SK-N-SH (cell line): Measurements from ENCODE around the gene OSBPL6. TPM values are rescaled to one million over a fixed set of nuclear protein-coding genes. Genes with fewer than 3 reads are reported as not detected.
A peak's percentile ranks its signal among the peaks of the same experiment; 100 is the strongest.

ENCODE experiments used
- CTCF ChIA-PET: fragments of 300-600, 350-600 bp; formaldehyde crosslinking; extraction: SDS; loops from one replicate; lab custom pipeline; 2021; lab: Yijun Ruan, JAX
- POLR2A ChIA-PET: fragments of 350-600 bp; sonication (Branson Sonifier 250); formaldehyde crosslinking; extraction: SDS; loops from one replicate; lab custom pipeline; 2020; ENCODE audit warnings: antibody characterized with exemption, inconsistent platforms; lab: Yijun Ruan, JAX
- DNase-seq: peaks from one replicate; pipeline ENCODE4 v3.0.0; 2012
- H2AFZ ChIP-seq: fragments of 200-600 bp; sonication (generic); 2 replicates; pipeline ENCODE4 v1.8.1; 2016; ENCODE audit warnings: antibody characterized with exemption, mild to moderate bottlenecking, low read depth
- H3F3A ChIP-seq: fragments of 200-600 bp; sonication (generic); replicated peaks from 2 replicates; pipeline ENCODE3; 2016; ENCODE audit warnings: antibody characterized with exemption, mild to moderate bottlenecking; ENCODE audit not compliant: insufficient read depth
- H3K27ac ChIP-seq, 2 experiments: fragments of 200-500 bp in 1 of 2; fragments of 200-600 bp in 1 of 2; sonication (Bioruptor generic) in 1 of 2; sonication (generic), shearing (Covaris generic) in 1 of 2; 2 replicates each; pipeline versions ENCODE4 v1.5.1 to v1.6.1; 2014 to 2016; ENCODE audit warnings: low read depth in 2 of 2, inconsistent platforms in 1 of 2, low read length in 1 of 2, mild to moderate bottlenecking in 1 of 2, mixed read lengths in 1 of 2
- H3K27me3 ChIP-seq: fragments of 200-600 bp; sonication (generic), shearing (Covaris generic); 2 replicates; pipeline ENCODE4 v1.6.1; 2016; ENCODE audit warnings: mixed run types; ENCODE audit not compliant: insufficient read depth
- H3K36me3 ChIP-seq, 2 experiments: fragments of 200-500 bp in 1 of 2; fragments of 200-600 bp in 1 of 2; sonication (Bioruptor generic) in 1 of 2; sonication (generic) in 1 of 2; replicated peaks in 1 of 2; 2 replicates each; pipeline versions ENCODE3 to v1.5.1; 2014 to 2016; ENCODE audit warnings: low read length in 1 of 2, mild to moderate bottlenecking in 1 of 2; ENCODE audit not compliant: insufficient read depth in 2 of 2, control insufficient read depth in 1 of 2
- H3K4me1 ChIP-seq, 2 experiments: fragments of 200-500 bp in 1 of 2; fragments of 200-600 bp in 1 of 2; sonication (Bioruptor generic) in 1 of 2; sonication (generic), shearing (Covaris generic) in 1 of 2; 2 replicates each; pipeline versions ENCODE4 v1.5.1 to v1.6.1; 2014 to 2016; ENCODE audit warnings: low read depth in 1 of 2, low read length in 1 of 2, mixed run types in 1 of 2; ENCODE audit not compliant: insufficient read depth in 2 of 2, control insufficient read depth in 1 of 2
- H3K4me2 ChIP-seq: fragments of 200-600 bp; sonication (generic), shearing (Covaris generic); 2 replicates; pipeline ENCODE4 v1.6.1; 2017; ENCODE audit warnings: mixed run types
- H3K4me3 ChIP-seq, 2 experiments: fragments of 200-500 bp in 1 of 2; fragments of 200-600 bp in 1 of 2; sonication (Bioruptor generic) in 1 of 2; sonication (generic), shearing (Covaris generic) in 1 of 2; 2 replicates each; pipeline versions ENCODE4 v1.5.1 to v1.8.1; 2014 to 2016; ENCODE audit warnings: low read depth in 2 of 2, inconsistent platforms in 1 of 2, low read length in 1 of 2, mild to moderate bottlenecking in 1 of 2, mixed read lengths in 1 of 2, moderate library complexity in 1 of 2
- H3K79me2 ChIP-seq: fragments of 200-600 bp; sonication (generic); 2 replicates; pipeline ENCODE4 v1.8.1; 2017; ENCODE audit warnings: mild to moderate bottlenecking; ENCODE audit not compliant: insufficient read depth
- H3K9ac ChIP-seq: fragments of 200-600 bp; sonication (generic); 2 replicates; pipeline ENCODE4 v1.6.1; 2017; ENCODE audit warnings: mixed run types
- H3K9me2 ChIP-seq: fragments of 200-600 bp; sonication (generic); 2 replicates; pipeline ENCODE4 v1.6.1; 2017; ENCODE audit warnings: mixed run types
- H3K9me3 ChIP-seq: fragments of 200-600 bp; sonication (generic); 2 replicates; pipeline ENCODE4 v1.6.1; 2017; ENCODE audit warnings: mixed run types, mild to moderate bottlenecking, moderate library complexity
- H4K20me1 ChIP-seq: fragments of 200-600 bp; sonication (generic); 2 replicates; pipeline ENCODE4 v1.6.1; 2017; ENCODE audit warnings: mild to moderate bottlenecking, mixed run types; ENCODE audit not compliant: insufficient read depth
- CTCF ChIP-seq: fragments of 200-600 bp; sonication (generic); IDR thresholded peaks from 2 replicates; pipeline ENCODE4 v1.6.1; 2017; ENCODE audit warnings: antibody characterized with exemption, mild to moderate bottlenecking, moderate library complexity
- EP300 ChIP-seq, 2 experiments: IDR thresholded peaks; 2 replicates each; pipeline versions ENCODE4 v1.4.0 to v1.6.1; 2012; ENCODE audit warnings: borderline replicate concordance in 1 of 2, low read depth in 1 of 2, low read length in 1 of 2
- FOXJ3 ChIP-seq: sonication (generic); formaldehyde crosslinking; IDR thresholded peaks from 2 replicates; pipeline ENCODE4 v1.5.1; 2020; ENCODE audit warnings: mild to moderate bottlenecking, missing genetic modification reagents
- GABPA ChIP-seq: IDR thresholded peaks from 2 replicates; pipeline ENCODE4 v1.4.0; 2012; ENCODE audit warnings: low read depth, mild to moderate bottlenecking
- IRF3 ChIP-seq: fragments of 150-350 bp; IDR thresholded peaks from 2 replicates; pipeline ENCODE4 v1.6.1; 2016; ENCODE audit warnings: mild to moderate bottlenecking, low read depth, low read length
- JUND ChIP-seq: IDR thresholded peaks from 2 replicates; pipeline ENCODE4 v1.4.0; 2012
- MAX ChIP-seq: IDR thresholded peaks from 2 replicates; pipeline ENCODE4 v1.4.0; 2012; ENCODE audit warnings: low read depth
- MXI1 ChIP-seq: IDR thresholded peaks from 2 replicates; pipeline ENCODE4 v1.6.1; 2012; ENCODE audit warnings: mild to moderate bottlenecking, low read depth, low read length, improper control_type of control experiment
- NFIC ChIP-seq: IDR thresholded peaks from 2 replicates; pipeline ENCODE4 v1.4.0; 2012; ENCODE audit warnings: borderline replicate concordance
- RAD21 ChIP-seq: IDR thresholded peaks from 2 replicates; pipeline ENCODE4 v1.6.1; 2012; ENCODE audit warnings: mild to moderate bottlenecking, low read length
- RCOR1 ChIP-seq: fragments of 150-350 bp; IDR thresholded peaks from 2 replicates; pipeline ENCODE4 v1.6.1; 2017; ENCODE audit warnings: antibody characterized with exemption, low read length
- REST ChIP-seq: IDR thresholded peaks from 2 replicates; pipeline ENCODE4 v1.6.1; 2012; ENCODE audit warnings: mild to moderate bottlenecking, low read depth, low read length, moderate library complexity
- RFX5 ChIP-seq: IDR thresholded peaks from 2 replicates; pipeline ENCODE4 v1.6.1; 2012; ENCODE audit warnings: mild to moderate bottlenecking, improper control_type of control experiment, low read length
- RXRA ChIP-seq: IDR thresholded peaks from 2 replicates; pipeline ENCODE4 v1.4.0; 2012; ENCODE audit warnings: low read depth, mild to moderate bottlenecking, borderline replicate concordance
- SMC3 ChIP-seq: IDR thresholded peaks from 2 replicates; pipeline ENCODE4 v1.6.1; 2012; ENCODE audit warnings: low read depth, low read length, improper control_type of control experiment
- TAF1 ChIP-seq: IDR thresholded peaks from 2 replicates; pipeline ENCODE4 v1.6.1; 2012; ENCODE audit warnings: low read depth, mild to moderate bottlenecking, low read length, moderate library complexity, borderline replicate concordance
- TCF12 ChIP-seq: IDR thresholded peaks from 2 replicates; pipeline ENCODE4 v1.4.0; 2012
- USF1 ChIP-seq: IDR thresholded peaks from 2 replicates; pipeline ENCODE4 v1.4.0; 2012; ENCODE audit warnings: low read depth, borderline replicate concordance
- USF2 ChIP-seq: fragments of 150-350 bp; IDR thresholded peaks from 2 replicates; pipeline ENCODE4 v1.6.1; 2017; ENCODE audit warnings: antibody characterized with exemption, low read length, low read depth, borderline replicate concordance
- YY1 ChIP-seq: IDR thresholded peaks from 2 replicates; pipeline ENCODE4 v1.4.0; 2012; ENCODE audit warnings: low read depth, mild to moderate bottlenecking
- WGBS: methylation state at CpG from one replicate; pipeline ENCODE4 v1.1.6; 2017; ENCODE audit warnings: low lambda C conversion rate; 5-methylcytosine and 5-hydroxymethylcytosine counted together
- polyA plus RNA-seq, 3 experiments: library from polyadenylated mRNA; depleted of rRNA; stranded (reverse); fragments of >200 nt; gene quantifications; 2 replicates each; pipeline ENCODE4 v1.2.3, GENCODE V29; 2012

OSBPL6 gene
- polyA plus RNA-seq, 1 of the 3 experiments (the other 2 are of a cell fraction): 2.7 TPM

GRCh38 chr2:178426388-178426787 is 232.1 kb downstream of the OSBPL6 start:
- no peak overlapping the region for H2AFZ ChIP-seq
- peaks cover 3% of the 10 kb centered on the region for H3F3A ChIP-seq
- no peaks in the 10 kb centered on the region for H3K4me1 ChIP-seq
- no peaks in the 10 kb centered on the region for H3K27me3 ChIP-seq
- H3K9me2 ChIP-seq: no peaks in the 10 kb centered on the region
- no peak overlapping the region for H3K9ac ChIP-seq
- no peak for DNase-seq
- WGBS: 86% methylated on average over 3 of the region's 3 CpGs
- H3K4me2 ChIP-seq: no peak overlapping the region
- TF ChIP-seq SMC3 (no peak), RFX5 (no peak), MXI1 (no peak), NFIC (0 out of 2 replicates have a peak, but pooled peaks have one; percentile 11), TCF12 (0 out of 2 replicates have a peak, but pooled peaks have one; percentile 9)
- H3K36me3 ChIP-seq: peaks cover 27 to 36% of the 10 kb centered on the region in 2 experiments
- POLR2A ChIA-PET: no interaction called here
- H3K4me3 ChIP-seq: no peak overlapping the region; a peak in 1 of 4 replicates
- H3K9me3 ChIP-seq: no peaks in the 10 kb centered on the region
- H3K79me2 ChIP-seq: peaks cover 30% of the 10 kb centered on the region
- no peaks in the 10 kb centered on the region for H4K20me1 ChIP-seq
- CTCF ChIA-PET: interaction anchor here (0.6 to 3.0 kb wide), 2 partner anchors 12 to 177 kb away, joined by 5 to 12 read pairs; no protein-coding TSS in a partner anchor
- no peak overlapping the region for H3K27ac ChIP-seq

GRCh38 chr2:178427458-178427857 is 233.1 kb downstream of the OSBPL6 start:
- no peak overlapping the region for H3K9ac ChIP-seq
- 92% methylated on average over 2 of the region's 2 CpGs for WGBS
- no peak overlapping the region for H3K4me2 ChIP-seq
- no peaks in the 10 kb centered on the region for H3K9me2 ChIP-seq
- H3K36me3 ChIP-seq: peaks cover 38 to 41% of the 10 kb centered on the region in 2 experiments
- ChIA-PET POLR2A (no interaction called here), CTCF (interaction anchor here (1.6 to 3.0 kb wide), 3 partner anchors 9 to 315 kb away, joined by 3 to 12 read pairs (median 9); partner anchors contain the start of gene RBM45)
- TF ChIP-seq RAD21 (no peak), CTCF (no peak), IRF3 (no peak), YY1 (no peak), TCF12 (no peak), FOXJ3 (CRISPR knock-in tag) (no peak), USF1 (no peak), TAF1 (no peak), USF2 (no peak), JUND (no peak), RFX5 (no peak), REST (no peak), EP300 (IDR thresholded peaks at IDR 0.05; ENCODE audit: borderline replicate concordance in 1 of 2, low read depth in 1 of 2, low read length in 1 of 2) (no peak), MXI1 (no peak), RCOR1 (no peak), GABPA (no peak), RXRA (no peak), MAX (no peak)
- H3F3A ChIP-seq: peaks cover 3% of the 10 kb centered on the region
- H3K9me3 ChIP-seq: no peaks in the 10 kb centered on the region
- H2AFZ ChIP-seq: no peak overlapping the region
- no peaks in the 10 kb centered on the region for H3K4me1 ChIP-seq
- no peak for DNase-seq
- H3K4me3 ChIP-seq: no peak overlapping the region
- no peaks in the 10 kb centered on the region for H4K20me1 ChIP-seq
- no peak overlapping the region for H3K27ac ChIP-seq
- no peaks in the 10 kb centered on the region for H3K27me3 ChIP-seq
- peaks cover 29% of the 10 kb centered on the region for H3K79me2 ChIP-seq
